SK-N-SH treated with all-trans-retinoic acid at 6 μM for 48 hours (cell line): ENCODE data around the gene PARP16.

Source experiments
- ARNTL ChIP-seq: fragments of 450-650 bp; formaldehyde crosslinking; IDR thresholded peaks from 2 replicates; pipeline ENCODE4 v1.5.0; 2020; ENCODE audit warnings: low read depth, mild to moderate bottlenecking, moderate library complexity, borderline replicate concordance
- PATZ1 ChIP-seq: fragments of 250-450 bp; sonication (Bioruptor Pico); IDR thresholded peaks from 2 replicates; pipeline ENCODE4 v1.8.0; 2020; ENCODE audit warnings: mild to moderate bottlenecking, moderate library complexity, borderline replicate concordance
- PPARA ChIP-seq: fragments of 250-450 bp; sonication (Bioruptor Pico); IDR thresholded peaks from 2 replicates; pipeline ENCODE4 v1.5.0; 2020; ENCODE audit warnings: mild to moderate bottlenecking, borderline replicate concordance
- RARB ChIP-seq: fragments of 250-450 bp; sonication (Bioruptor Pico); IDR thresholded peaks from 2 replicates; pipeline ENCODE4 v1.8.0; 2021; ENCODE audit warnings: mild to moderate bottlenecking, moderate library complexity
- TCF4 ChIP-seq: fragments of 250-450 bp; sonication (Bioruptor Pico); IDR thresholded peaks from 2 replicates; pipeline ENCODE4 v1.8.0; 2021; ENCODE audit warnings: mild to moderate bottlenecking, moderate library complexity, borderline replicate concordance
- ZFP30 ChIP-seq: fragments of 450-650 bp; formaldehyde crosslinking; IDR thresholded peaks from 2 replicates; pipeline ENCODE4 v1.5.0; 2022; ENCODE audit warnings: mild to moderate bottlenecking, moderate library complexity
- TF ChIP-seq, protein P1 (sequence below): fragments of 250-450 bp; sonication (Bioruptor Pico); IDR thresholded peaks from 2 replicates; pipeline ENCODE4 v1.5.1; 2021; ENCODE audit warnings: mild to moderate bottlenecking, moderate library complexity

DNA sequence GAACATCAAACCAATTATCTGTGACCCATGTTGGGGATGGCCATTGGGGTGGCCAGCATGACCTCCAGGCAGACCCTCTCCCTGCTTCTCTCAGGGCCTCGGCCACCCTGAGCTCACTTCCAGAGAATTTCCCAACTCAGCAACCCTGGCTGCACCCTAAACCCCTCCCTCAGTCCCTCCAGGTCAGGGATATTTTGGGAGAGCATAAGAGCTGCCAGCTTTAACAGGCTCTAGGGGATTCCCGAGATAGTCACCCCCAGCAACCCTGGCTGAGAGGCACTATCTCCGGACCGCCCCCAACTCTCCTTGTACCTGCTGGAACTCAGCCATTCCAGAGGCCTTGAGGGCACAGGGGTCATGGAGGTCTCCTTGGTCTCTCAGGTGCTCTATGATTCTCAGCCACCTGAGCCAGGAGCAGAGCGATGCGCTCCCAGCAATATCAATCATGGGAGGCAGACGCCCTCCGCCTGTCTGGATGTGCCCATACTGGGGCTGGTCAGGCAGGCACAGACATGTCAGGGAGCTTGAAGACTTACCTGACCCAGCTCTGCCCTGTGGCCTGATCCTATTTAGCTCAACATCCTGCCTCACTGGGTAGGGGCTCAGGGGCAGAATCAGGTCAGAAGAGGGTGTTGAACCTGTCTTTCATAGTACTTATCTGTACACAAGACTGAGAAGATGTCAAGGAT lies 40.5 kb downstream of the PARP16 start:
- TF ChIP-seq TCF4 (CRISPR knock-in tag) = no peak
- TF ChIP-seq ZFP30 = no peak
- TF ChIP-seq RARB (CRISPR knock-in tag) = no peak
- TF ChIP-seq PPARA = no peak
- TF ChIP-seq PATZ1 (CRISPR knock-in tag) = no peak
- TF ChIP-seq, protein P1, sequence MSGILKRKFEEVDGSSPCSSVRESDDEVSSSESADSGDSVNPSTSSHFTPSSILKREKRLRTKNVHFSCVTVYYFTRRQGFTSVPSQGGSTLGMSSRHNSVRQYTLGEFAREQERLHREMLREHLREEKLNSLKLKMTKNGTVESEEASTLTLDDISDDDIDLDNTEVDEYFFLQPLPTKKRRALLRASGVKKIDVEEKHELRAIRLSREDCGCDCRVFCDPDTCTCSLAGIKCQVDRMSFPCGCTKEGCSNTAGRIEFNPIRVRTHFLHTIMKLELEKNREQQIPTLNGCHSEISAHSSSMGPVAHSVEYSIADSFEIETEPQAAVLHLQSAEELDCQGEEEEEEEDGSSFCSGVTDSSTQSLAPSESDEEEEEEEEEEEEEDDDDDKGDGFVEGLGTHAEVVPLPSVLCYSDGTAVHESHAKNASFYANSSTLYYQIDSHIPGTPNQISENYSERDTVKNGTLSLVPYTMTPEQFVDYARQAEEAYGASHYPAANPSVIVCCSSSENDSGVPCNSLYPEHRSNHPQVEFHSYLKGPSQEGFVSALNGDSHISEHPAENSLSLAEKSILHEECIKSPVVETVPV (CRISPR knock-in tag) = no peak
- no peak for TF ChIP-seq ARNTL (CRISPR knock-in tag)
